Measurements from ENCODE around the gene SCAF11.

DNA sequence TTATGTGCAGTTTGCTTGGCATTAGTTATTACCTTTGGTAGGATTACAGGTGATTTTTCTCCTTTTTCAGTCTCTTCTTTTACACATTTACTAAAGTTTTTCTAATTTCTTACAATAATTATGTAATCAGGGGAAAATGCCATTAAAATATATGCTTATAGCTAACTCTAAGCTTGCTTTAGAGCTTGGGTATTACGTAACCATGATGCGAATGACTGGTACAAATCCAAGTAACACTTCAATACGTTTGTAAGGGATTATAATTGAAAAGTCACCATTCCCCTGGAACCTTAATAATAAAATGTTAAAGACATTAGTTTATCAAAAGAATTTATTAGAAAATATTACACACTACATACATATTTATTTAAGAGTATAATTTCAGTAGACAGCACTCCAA, 71.6 kb downstream of the SCAF11 start:
- TF ChIP-seq, protein P1, sequence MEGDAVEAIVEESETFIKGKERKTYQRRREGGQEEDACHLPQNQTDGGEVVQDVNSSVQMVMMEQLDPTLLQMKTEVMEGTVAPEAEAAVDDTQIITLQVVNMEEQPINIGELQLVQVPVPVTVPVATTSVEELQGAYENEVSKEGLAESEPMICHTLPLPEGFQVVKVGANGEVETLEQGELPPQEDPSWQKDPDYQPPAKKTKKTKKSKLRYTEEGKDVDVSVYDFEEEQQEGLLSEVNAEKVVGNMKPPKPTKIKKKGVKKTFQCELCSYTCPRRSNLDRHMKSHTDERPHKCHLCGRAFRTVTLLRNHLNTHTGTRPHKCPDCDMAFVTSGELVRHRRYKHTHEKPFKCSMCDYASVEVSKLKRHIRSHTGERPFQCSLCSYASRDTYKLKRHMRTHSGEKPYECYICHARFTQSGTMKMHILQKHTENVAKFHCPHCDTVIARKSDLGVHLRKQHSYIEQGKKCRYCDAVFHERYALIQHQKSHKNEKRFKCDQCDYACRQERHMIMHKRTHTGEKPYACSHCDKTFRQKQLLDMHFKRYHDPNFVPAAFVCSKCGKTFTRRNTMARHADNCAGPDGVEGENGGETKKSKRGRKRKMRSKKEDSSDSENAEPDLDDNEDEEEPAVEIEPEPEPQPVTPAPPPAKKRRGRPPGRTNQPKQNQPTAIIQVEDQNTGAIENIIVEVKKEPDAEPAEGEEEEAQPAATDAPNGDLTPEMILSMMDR (IDR thresholded peaks at IDR 0.05), result no peak
- TF ChIP-seq EZH2 (IDR thresholded peaks at IDR 0.05) (no peak), EZH2phosphoT487 (IDR thresholded peaks at IDR 0.05) (no peak)

Measured in neural progenitor cell (in vitro differentiated cells).